ENCODE results near the gene GNPTG.

The GNPTG gene

DNA sequence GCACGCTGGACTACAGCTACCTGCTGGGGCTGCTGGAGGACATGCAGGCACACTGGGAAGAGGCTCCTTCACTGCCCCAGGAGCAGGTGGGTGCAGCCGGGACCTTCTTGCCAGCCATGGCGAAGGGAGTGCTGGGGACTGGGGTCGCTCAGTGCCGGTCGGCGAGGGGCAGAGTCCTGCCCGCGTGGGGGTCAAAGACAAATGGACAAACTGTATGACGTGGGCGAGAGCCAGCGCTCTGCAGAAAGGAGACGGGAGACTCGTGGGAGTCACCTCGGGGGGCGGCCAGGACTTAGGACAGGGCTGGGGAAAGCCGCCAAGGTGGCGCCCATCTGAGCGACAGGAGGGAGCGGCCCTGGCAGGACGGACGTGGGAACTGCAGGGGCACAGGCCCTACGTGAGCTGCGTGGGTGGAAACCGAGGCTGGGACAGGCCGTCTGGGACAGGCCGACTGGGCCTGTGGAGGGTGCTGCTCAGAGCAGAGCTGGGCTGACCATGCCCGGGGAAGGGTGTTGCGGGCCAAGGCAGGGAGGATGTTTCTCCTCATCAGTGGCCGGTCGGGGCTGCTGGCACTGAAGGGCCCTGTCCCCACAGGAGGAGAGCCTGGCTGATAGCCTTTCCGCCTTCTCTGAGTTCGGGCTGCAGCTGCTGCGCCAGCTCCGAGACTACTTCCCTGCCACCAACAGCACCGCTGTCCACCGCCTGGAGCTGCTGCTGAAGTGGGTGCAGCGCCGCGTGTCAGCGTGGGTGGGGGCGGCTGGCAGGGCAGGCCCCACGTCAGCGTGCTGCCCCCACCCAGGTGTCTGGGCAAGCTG lies 8.1 kb upstream of the GNPTG start:
- TF ChIP-seq, protein P1, sequence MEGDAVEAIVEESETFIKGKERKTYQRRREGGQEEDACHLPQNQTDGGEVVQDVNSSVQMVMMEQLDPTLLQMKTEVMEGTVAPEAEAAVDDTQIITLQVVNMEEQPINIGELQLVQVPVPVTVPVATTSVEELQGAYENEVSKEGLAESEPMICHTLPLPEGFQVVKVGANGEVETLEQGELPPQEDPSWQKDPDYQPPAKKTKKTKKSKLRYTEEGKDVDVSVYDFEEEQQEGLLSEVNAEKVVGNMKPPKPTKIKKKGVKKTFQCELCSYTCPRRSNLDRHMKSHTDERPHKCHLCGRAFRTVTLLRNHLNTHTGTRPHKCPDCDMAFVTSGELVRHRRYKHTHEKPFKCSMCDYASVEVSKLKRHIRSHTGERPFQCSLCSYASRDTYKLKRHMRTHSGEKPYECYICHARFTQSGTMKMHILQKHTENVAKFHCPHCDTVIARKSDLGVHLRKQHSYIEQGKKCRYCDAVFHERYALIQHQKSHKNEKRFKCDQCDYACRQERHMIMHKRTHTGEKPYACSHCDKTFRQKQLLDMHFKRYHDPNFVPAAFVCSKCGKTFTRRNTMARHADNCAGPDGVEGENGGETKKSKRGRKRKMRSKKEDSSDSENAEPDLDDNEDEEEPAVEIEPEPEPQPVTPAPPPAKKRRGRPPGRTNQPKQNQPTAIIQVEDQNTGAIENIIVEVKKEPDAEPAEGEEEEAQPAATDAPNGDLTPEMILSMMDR (IDR thresholded peaks at IDR 0.05) = no peak
- H3K4me3 ChIP-seq (ENCODE audit: low read depth, low read length) = no peak overlapping the region

DNA sequence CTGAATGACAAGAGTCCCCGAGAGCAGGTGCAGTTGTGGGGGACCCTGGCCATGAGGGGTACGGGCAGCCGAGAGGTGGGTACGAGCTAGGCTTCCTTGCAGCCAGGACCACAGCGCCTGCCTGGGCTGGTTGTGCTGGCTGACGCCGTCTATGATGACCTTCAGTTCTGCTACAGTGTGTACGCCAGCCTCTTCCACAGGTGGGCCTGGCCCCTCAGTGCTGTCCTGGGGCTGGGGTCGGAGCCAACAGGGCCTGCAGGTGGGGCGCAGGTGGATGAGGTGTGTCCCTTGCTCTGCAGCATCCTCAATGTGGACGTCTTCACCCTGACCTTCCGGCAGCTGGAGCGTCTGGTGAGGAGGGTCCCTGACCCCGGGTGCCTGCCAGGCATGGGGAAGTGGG lies 7.2 kb upstream of the GNPTG start:
- Histone ChIP-seq H3K4me1 (peaks cover 6% of the 10 kb centered on the region), H3K9me3 (ENCODE audit: control insufficient read depth, low read length) (no peaks in the 10 kb centered on the region), H3K27ac (no peak overlapping the region), H3K36me3 (ENCODE audit: control insufficient read depth, insufficient read depth, low read length) (no peaks in the 10 kb centered on the region), H3K79me2 (no peaks in the 10 kb centered on the region), H3K27me3 (ENCODE audit: control insufficient read depth, insufficient read depth, low read length) (no peaks in the 10 kb centered on the region), H2AFZ (no peak overlapping the region), H3K4me2 (ENCODE audit: low read length) (no peak overlapping the region), H3K4me3 (ENCODE audit: low read depth, low read length) (no peak overlapping the region), H3K9ac (no peak overlapping the region)
- TF ChIP-seq, protein P1 (IDR thresholded peaks at IDR 0.05) = no peak

More for the DNA sequence above, 8.1 kb upstream of the GNPTG start:
- no peak overlapping the region for H3K4me2 ChIP-seq (ENCODE audit: low read length)
- no peak overlapping the region for H2AFZ ChIP-seq
- H3K36me3 ChIP-seq (ENCODE audit: control insufficient read depth, insufficient read depth, low read length) = no peaks in the 10 kb centered on the region
- H3K9me3 ChIP-seq (ENCODE audit: control insufficient read depth, low read length) = no peaks in the 10 kb centered on the region
- H3K27ac ChIP-seq = no peak overlapping the region
- H3K27me3 ChIP-seq (ENCODE audit: control insufficient read depth, insufficient read depth, low read length) = no peaks in the 10 kb centered on the region
- no peaks in the 10 kb centered on the region for H3K79me2 ChIP-seq
- H3K4me1 ChIP-seq = peaks cover 6% of the 10 kb centered on the region
- H3K9ac ChIP-seq = no peak overlapping the region

DNA sequence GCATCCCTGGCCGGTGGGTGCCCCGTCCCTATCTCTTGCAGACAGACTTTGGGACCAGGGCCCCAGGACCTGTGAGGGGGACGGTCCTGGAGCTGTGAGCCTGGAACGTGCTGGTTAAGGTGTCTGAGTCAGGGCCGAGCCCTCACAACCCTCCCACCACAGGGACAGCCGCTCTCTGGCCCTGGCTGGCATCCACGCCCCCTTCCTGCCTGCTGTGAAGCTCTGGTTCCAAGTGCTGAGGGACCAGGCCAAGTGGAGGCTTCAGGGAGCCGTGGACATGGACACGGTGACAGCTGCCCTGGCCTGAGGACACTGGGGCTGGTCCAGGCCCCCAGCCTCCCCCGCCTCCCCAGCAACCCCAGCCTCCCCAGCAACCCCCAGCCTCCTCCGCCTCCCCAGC lies 6.6 kb upstream of the GNPTG start:
- TF ChIP-seq, protein P1 (IDR thresholded peaks at IDR 0.05) = no peak
- Histone ChIP-seq H3K27ac (no peak overlapping the region), H3K4me1 (peaks cover 6% of the 10 kb centered on the region), H3K4me3 (ENCODE audit: low read depth, low read length) (no peak overlapping the region), H3K9me3 (ENCODE audit: control insufficient read depth, low read length) (no peaks in the 10 kb centered on the region), H3K4me2 (ENCODE audit: low read length) (no peak overlapping the region), H2AFZ (no peak overlapping the region), H3K79me2 (no peaks in the 10 kb centered on the region), H3K27me3 (ENCODE audit: control insufficient read depth, insufficient read depth, low read length) (no peaks in the 10 kb centered on the region), H3K36me3 (ENCODE audit: control insufficient read depth, insufficient read depth, low read length) (no peaks in the 10 kb centered on the region), H3K9ac (no peak overlapping the region)

DNA sequence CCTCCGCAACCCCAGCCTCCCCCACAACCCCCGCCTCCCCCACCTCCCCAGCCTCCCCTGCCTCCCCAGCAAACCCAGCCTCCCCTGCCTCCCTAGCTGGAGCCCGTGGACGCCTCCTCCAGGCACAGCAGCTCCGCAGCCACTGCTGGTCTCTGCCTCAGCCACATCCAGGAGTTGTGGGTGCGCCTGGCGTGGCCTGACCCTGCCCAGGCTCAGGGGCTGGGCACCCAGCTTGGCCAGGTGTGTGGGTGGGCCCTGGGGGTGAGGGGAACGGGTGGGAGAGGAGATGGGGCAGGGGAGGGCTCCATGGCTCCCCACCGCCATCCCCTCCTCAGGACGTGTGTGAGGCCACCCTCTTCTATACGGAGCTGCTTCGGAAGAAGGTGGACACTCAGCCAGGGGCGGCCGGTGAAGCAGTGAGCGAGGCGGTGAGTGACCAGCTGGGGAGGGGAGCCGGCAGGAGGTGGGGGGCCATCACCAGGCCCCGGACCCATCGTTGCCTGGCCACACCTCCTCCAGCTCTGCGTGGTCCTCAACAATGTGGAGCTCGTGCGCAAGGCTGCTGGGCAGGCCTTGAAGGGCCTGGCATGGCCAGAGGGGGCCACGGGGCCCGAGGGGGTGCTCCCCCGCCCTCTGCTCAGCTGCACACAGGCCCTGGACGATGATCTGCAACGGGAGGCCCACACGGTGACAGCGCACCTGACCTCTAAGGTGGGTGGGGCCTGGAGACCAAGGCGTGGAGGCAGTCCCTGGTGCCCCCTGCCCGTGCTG lies 5.9 kb upstream of the GNPTG start:
- Histone ChIP-seq H2AFZ (no peak overlapping the region), H3K27me3 (ENCODE audit: control insufficient read depth, insufficient read depth, low read length) (no peaks in the 10 kb centered on the region), H3K9ac (no peak overlapping the region), H3K9me3 (ENCODE audit: control insufficient read depth, low read length) (no peaks in the 10 kb centered on the region), H3K4me3 (ENCODE audit: low read depth, low read length) (no peak overlapping the region), H3K79me2 (no peaks in the 10 kb centered on the region), H3K4me2 (ENCODE audit: low read length) (no peak overlapping the region), H3K36me3 (ENCODE audit: control insufficient read depth, insufficient read depth, low read length) (no peaks in the 10 kb centered on the region), H3K4me1 (peaks cover 10% of the 10 kb centered on the region), H3K27ac (no peak overlapping the region)
- TF ChIP-seq, protein P1 (IDR thresholded peaks at IDR 0.05) = no peak

Data from parathyroid adenoma (tissue), 2 donors.